GM21515 (cell line): ENCODE measurements around the gene RPS26.
A peak's percentile ranks its signal among the peaks of the same experiment; 100 is the strongest.
"Not testable (repeated sequence)": the region's sequence is repeated elsewhere in the genome, so short reads cannot be mapped to it uniquely, and the experiment has no call there.

ENCODE experiments used
- ATAC-seq: cut with Tn5 transposase; IDR thresholded peaks from one replicate; pipeline ENCODE4 v1.9.1; 2021; ENCODE audit not compliant: unreplicated experiment

The RPS26 gene

DNA sequence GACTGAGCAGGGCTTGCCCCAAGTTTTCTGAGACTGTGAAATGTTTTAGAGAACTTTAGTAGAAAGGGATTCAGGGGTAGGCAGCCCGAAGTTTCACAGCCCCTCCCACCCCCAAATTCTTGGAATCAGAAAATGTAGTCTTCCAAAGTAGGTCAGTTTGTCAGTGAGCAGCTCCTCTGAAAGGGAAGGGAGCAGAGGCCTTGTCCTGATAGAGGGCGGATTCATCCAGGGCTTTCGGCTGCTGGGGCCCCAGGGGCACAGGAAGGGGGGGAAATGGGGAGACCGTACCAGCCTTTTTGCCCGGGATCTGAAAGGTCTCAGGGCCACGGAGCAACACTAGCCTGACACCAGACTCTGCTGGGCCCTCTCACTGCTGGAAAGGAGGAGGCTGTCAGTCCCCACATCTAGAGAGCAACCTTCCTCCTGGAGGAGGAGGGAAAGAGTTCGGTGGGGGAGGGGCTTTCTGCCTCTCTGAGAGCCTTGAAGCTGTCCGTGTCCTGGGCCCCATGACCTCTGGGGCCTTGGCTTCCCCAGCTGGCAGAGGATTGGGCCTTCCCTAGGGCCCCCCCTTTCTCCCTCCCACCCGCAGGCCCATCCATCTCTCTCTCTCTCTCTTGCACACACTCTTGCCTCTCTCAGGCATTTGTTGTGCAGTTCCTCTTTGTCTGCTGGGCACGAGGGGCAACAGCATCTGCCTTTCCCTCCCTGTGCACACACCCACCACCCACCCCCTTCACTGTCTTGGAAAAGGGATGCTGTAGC is 21.1 kb upstream of the RPS26 start, which contains the start of gene IKZF4:
TSS of gene IKZF4 (plus strand) at position 621 of the 762 bp plus-strand sequence. CDS start 451 bp downstream, outside the sequence.
- no peak for ATAC-seq

GRCh38 chr12:56021889-56022497 is 19.7 kb upstream of the RPS26 start:
- no peak for ATAC-seq

DNA sequence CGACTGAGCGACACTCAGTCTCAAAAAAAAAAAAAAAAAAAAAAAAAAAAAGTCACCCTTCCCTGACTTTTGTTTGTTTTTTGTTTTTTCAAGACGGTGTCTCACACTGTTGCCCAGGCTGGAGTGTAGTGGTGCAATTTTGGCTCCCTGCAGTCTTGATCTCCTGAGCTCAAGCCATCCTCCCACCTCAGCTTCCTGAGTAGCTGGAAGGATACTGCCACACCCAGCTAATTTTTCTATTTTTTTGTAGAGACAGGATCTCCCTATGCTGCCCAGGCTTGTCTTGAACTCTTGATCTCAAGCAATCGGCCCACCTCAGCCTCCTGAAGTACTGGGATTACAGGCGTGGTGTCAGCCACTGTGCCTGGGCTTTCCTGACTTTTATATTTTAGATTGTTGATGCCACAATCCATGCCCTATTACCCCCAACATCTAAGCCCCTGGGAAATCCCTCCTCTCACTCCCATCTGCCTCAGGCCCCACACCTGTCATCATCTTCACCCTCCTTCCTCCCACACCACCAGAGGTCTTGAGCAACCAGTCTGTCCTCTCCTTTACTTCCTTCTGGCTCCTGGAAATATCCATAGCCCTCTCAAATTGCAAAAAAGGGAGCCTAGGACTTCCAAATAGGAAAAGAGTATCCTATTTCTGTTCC is 13.1 kb upstream of the RPS26 start:
- ATAC-seq: no peak

DNA sequence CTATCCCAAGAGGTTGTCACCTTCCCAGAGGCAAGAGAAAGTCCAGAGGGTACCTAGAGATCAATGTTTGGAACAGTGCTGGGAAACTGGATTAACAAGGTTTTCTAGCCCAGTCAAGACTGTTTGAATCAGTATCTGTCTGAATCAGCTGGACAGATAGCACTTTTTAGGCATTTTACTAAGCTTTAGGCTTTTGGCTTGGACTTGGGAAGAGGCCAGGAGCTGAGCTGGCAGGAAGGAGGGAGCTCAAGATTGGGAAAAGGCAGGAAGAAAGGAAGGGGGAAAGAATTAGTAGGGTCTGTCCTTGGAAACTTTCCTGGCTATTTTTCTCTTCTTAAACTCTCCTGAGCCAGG is 12.6 kb upstream of the RPS26 start:
- ATAC-seq: no peak

DNA sequence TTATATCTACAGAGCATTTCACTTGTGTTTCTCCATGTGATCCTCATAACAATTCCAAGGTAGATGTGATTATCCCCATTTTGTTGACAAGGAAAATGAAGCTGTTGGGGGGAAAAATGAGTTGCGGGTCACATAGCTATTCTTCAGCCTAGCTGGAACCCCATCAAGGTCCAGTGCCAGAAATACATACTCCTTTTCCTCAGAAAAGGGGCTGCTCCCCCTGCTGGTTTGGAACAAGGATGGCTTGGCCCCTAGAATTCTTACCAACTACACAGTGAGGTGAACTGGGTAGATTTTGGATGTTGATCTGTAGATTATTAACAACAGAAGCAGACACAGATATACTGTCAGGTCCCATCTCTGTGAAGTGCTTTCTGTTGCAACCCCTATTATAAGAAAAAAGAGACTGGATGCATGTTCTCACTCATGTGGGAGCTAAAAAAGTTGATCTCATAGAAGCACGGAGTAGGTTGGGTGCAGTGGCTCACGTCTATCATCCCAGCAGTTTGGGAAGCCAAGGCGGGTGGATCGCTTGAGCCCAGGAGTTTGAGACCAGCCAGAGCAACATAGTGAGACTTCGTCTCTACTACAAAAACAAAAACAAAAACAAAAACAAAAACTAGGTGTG is 11.9 kb upstream of the RPS26 start:
- no peak for ATAC-seq

DNA sequence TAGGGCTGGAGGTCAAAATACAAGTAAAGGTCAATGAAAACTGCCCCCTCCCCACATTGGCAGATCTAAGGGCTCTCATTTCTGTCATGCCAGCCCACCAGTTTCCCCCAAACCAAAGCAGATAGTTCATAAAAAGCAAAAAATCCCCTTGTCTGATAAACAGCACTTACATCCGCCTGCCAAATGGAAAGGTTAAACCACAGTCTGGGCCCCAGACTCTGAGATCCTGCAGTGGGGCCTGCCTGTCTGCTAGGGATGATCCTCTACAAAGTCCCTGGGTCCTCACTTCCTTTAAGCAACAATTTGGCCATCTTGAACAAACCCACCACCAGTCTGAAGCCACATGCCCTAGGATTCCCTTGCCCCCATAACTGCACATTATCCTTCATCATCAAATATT is 9.7 kb upstream of the RPS26 start:
- ATAC-seq: no peak

- no peak for ATAC-seq
These were observed 7.0 kb upstream of the RPS26 start for GRCh38 chr12:56034586-56035332.

GRCh38 chr12:56037161-56037560 is 4.6 kb upstream of the RPS26 start:
- no peak for ATAC-seq

GRCh38 chr12:56038022-56038655 is 3.6 kb upstream of the RPS26 start:
- no peak for ATAC-seq

DNA sequence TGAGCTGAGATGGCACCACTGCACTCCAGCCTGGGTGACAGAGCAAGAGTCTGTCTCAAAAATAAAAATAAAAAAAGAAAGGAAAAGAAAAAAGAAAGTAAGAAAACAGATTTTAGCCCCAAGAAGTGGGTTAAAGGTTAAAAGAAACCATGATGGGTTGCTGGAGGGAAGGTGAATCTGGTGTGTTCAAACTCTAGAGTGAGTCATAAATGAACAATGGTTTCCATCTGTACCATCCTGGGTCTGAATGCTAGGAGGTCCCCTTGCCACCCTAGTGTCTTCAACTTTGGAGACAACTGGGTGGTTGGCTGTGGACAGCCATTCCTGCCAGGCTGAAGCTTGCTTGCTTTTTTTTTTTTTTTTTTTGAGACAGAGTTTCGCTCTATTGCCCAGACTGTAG is 1.6 kb upstream of the RPS26 start:
- no peak for ATAC-seq

GRCh38 chr12:56040963-56041551 is 661 bp upstream of the RPS26 start:
- ATAC-seq: peak; percentile 1

- not testable (repeated sequence) for ATAC-seq
These were observed 704 bp downstream of the RPS26 start for GRCh38 chr12:56042430-56042813.

GRCh38 chr12:56042843-56043242 is 1.1 kb downstream of the RPS26 start:
- no peak for ATAC-seq

DNA sequence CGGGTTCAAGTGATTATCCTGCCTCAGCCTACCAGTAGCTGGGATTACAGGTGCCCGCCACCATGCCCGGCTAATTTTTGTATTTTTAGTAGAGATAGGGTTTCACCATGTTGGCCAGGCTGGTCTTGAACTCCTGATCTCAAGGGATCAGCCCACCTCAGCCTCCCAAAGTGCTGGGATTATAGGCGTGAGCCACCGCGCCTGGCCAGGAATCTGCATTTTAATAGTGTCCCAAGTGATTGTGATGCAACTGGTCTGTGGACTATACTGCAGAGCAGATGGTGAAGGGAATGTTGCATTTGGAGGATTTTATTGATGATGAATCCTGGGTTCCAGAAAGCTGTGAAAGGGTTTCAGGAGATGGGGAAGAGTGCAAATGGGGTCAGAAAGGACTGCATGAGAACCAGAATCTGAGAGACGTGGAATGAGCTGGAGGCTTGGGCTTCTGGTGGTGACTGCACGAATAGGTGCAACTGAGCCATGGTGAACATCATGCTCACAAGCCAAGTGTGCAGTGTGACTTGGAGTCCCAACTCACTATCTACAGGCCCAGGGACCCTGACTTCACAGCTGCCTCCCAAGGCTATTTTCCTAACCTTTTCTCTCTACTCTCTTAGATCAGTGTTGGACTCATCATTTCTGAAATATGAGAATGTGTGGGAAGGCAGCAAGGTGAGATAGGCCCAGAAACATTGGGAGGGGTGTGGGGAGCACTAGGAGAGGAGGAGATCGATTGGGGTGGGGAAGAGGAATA is 4.5 kb downstream of the RPS26 start:
- no peak for ATAC-seq

DNA sequence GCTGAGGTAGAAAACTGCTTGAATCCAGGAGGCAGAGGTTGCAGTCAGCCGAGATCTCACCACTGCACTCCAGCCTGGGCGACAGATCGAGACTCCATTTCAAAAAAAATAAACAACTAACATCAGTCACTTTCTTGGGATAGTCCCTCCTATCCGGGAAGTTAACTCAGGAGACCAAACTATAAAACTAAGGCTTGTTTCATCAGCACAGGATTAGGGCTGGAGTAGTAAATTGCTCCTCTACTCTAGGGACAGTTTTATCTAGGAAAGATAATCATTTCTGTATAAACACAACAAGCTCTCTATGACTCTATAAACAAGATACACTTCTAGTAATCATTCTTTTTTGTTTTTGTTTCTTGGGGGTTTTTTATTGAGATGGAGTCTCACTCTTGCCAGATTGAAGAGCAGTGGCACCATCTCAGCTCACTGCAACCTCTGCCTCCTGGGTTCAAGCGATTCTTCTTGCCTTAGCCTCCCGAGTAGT is 11.7 kb downstream of the RPS26 start:
- no peak for ATAC-seq

- ATAC-seq: not testable (repeated sequence)
These were observed 18.2 kb downstream of the RPS26 start for GRCh38 chr12:56059964-56060363.

GRCh38 chr12:56061982-56062381 is 20.3 kb downstream of the RPS26 start:
- ATAC-seq: no peak

- ATAC-seq: no peak
These were observed 21.3 kb downstream of the RPS26 start for GRCh38 chr12:56062996-56063395.

DNA sequence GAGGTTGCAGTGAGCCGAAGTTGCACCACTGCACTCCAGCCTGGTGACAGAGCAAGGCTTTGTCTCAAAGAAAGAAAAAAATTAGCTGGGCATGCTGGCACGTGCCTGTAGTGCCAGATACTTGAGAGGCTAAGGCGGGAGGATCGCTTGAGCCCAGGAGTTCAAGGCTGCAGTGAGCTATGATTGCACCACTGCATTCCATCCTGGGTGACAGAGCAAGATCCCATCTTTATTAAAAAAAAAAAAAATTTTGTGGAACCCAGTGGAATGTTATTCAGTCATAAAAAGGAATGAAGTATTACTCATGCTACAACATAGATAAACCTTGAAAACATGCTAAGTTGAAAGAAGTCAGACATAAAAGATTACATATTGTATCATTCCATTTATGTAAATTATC is 29.9 kb downstream of the RPS26 start:
- no peak for ATAC-seq
